A549 (cell line): Measurements from ENCODE around the gene VPS41.

Experiments used
- ZFP36 ChIP-seq: fragments of 450-650 bp; IDR thresholded peaks from 2 replicates; pipeline ENCODE4 v1.6.1; 2014; ENCODE audit warnings: borderline replicate concordance; ENCODE audit not compliant: partially characterized antibody
- TF ChIP-seq, protein P1 (sequence below): fragments of >200 bp; sonication (Bioruptor Twin); formaldehyde crosslinking; IDR thresholded peaks from 3 replicates; pipeline ENCODE4 v1.5.1; 2016

DNA sequence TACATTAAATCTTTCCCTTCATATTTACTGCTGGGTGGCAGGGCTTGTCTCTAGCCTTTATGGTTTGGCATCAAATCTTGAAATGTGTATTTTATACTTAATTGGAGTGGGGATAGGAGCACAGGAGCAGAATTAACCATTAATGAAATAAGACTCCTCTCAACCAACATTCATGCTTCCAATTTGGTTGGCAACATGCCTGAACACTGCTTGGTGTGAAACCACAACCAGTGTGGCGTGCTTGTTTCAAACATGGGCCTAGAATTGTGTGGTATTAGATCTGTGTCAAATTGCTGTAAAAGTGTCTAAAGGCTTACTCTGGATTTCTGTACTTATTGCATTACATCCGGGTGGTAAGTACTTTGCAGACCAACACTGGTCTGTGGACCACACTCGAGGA, 25.1 kb upstream of the VPS41 start:
- TF ChIP-seq, protein P1, sequence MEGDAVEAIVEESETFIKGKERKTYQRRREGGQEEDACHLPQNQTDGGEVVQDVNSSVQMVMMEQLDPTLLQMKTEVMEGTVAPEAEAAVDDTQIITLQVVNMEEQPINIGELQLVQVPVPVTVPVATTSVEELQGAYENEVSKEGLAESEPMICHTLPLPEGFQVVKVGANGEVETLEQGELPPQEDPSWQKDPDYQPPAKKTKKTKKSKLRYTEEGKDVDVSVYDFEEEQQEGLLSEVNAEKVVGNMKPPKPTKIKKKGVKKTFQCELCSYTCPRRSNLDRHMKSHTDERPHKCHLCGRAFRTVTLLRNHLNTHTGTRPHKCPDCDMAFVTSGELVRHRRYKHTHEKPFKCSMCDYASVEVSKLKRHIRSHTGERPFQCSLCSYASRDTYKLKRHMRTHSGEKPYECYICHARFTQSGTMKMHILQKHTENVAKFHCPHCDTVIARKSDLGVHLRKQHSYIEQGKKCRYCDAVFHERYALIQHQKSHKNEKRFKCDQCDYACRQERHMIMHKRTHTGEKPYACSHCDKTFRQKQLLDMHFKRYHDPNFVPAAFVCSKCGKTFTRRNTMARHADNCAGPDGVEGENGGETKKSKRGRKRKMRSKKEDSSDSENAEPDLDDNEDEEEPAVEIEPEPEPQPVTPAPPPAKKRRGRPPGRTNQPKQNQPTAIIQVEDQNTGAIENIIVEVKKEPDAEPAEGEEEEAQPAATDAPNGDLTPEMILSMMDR = no peak
- TF ChIP-seq ZFP36 = no peak
